Measurements from ENCODE around the gene ZNF813. TPM values are rescaled to one million over a fixed set of nuclear protein-coding genes. Genes with fewer than 3 reads are reported as not detected.
A peak's percentile ranks its signal among the peaks of the same experiment; 100 is the strongest.
"Not testable (repeated sequence)": the region's sequence is repeated elsewhere in the genome, so short reads cannot be mapped to it uniquely, and the experiment has no call there.

The ZNF813 gene
- total RNA-seq, 1 donor from 2014 or later = 3.1 TPM

DNA sequence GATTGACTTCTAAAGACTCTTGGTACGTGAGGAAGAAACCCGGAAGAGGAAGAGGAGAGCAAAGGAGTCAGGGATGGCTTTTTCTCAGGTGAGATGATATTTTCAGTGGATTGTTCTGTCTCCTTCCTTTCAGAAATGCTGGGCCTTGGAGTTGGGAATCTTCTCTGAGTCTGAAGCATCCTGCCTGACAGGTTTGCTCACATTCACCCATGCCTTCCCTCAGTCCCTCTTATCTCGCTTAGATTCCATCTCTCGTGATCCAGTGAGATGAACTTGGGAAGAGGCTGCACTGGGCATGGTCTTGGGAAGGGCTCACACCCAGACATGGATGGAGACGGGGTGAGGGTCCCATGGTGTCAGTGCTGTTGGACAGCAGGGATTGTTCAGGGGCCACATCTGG lies 20.3 kb upstream of the ZNF813 start:
- H3K27ac ChIP-seq (ENCODE audit: low read depth, low read length); H3K27me3 ChIP-seq (ENCODE audit: control insufficient read depth in 3 of 3, insufficient read depth in 3 of 3, low read length in 3 of 3); H3K9ac ChIP-seq (ENCODE audit: low read depth in 1 of 3, low read length in 3 of 3); H3K9me3 ChIP-seq (ENCODE audit: control insufficient read depth in 3 of 3, low read length in 3 of 3); H3K4me3 ChIP-seq (ENCODE audit: low read length in 3 of 3); H3K4me1 ChIP-seq (ENCODE audit: control insufficient read depth in 3 of 3, insufficient read depth in 3 of 3, low read length in 3 of 3): not testable (repeated sequence)
- H3K36me3 ChIP-seq (ENCODE audit: control insufficient read depth in 3 of 3, insufficient read depth in 3 of 3, low read length in 3 of 3) = peaks cover 37 to 44% (median 38%) of the 10 kb centered on the region in 3 donors

DNA sequence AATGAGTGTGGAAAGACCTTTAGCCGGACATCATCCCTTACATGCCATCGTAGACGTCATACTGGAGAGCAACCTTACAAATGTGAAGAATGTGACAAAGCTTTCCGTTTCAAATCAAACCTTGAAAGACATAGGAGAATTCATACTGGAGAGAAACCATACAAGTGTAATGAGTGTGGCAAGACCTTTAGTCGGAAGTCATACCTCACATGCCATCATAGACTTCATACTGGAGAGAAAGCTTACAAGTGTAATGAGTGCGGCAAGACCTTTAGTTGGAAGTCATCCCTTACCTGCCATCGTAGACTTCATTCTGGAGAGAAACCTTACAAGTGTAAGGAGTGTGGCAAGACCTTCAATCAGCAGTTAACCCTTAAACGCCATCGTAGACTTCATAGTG lies 11.7 kb upstream of the ZNF813 start:
- H3K9me3 ChIP-seq (ENCODE audit: control insufficient read depth in 3 of 3, low read length in 3 of 3) = peaks cover 2 to 24% (median 8%) of the 10 kb centered on the region in 3 donors
- peak overlapping the region in 1 of 3 donors; percentile 44 for H3K4me3 ChIP-seq (ENCODE audit: low read length in 3 of 3)
- H3K27me3 ChIP-seq (ENCODE audit: control insufficient read depth in 3 of 3, insufficient read depth in 3 of 3, low read length in 3 of 3) = no peaks in the 10 kb centered on the region
- no peaks in the 10 kb centered on the region for H3K4me1 ChIP-seq (ENCODE audit: control insufficient read depth in 3 of 3, insufficient read depth in 3 of 3, low read length in 3 of 3)
- no peak overlapping the region for H3K9ac ChIP-seq (ENCODE audit: low read depth in 1 of 3, low read length in 3 of 3)
- H3K27ac ChIP-seq (ENCODE audit: low read depth, low read length) = no peak overlapping the region
- peaks cover 36 to 51% (median 37%) of the 10 kb centered on the region in 3 donors for H3K36me3 ChIP-seq (ENCODE audit: control insufficient read depth in 3 of 3, insufficient read depth in 3 of 3, low read length in 3 of 3)

DNA sequence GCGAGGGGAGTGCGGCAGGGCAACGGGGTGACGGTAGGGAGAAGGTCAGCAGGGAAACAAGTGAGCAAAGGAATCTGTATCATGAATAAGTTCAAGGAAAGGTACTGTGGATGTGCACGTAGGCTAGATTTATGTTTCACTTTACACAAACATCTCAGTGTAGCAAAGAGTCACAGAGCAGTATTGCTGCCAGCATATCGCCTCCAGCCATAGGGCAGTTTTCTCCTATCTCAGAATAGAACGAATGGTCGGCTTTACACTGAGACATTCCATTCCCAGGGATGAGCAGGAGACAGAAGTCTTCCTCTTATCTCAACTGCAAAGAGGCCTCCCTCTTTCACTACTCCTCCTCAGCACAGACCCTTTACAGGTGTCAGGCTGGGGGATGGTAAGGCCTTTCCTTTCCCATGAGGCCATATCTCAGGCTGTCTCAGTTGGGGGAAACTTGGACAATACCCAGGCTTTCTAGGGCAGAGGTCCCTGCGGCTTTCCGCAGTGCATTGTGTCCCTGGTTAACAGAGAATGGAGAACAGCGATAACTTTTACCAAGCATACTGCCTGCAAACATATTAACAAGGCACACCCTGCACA lies 7.3 kb upstream of the ZNF813 start:
- H3K9me3 ChIP-seq (ENCODE audit: control insufficient read depth in 3 of 3, low read length in 3 of 3) = peaks cover 5 to 17% (median 8%) of the 10 kb centered on the region in 3 donors
- H3K27ac ChIP-seq (ENCODE audit: low read depth, low read length); H3K9ac ChIP-seq (ENCODE audit: low read depth in 1 of 3, low read length in 3 of 3); H3K4me3 ChIP-seq (ENCODE audit: low read length in 3 of 3); H3K4me1 ChIP-seq (ENCODE audit: control insufficient read depth in 3 of 3, insufficient read depth in 3 of 3, low read length in 3 of 3): not testable (repeated sequence)
- H3K36me3 ChIP-seq (ENCODE audit: control insufficient read depth in 3 of 3, insufficient read depth in 3 of 3, low read length in 3 of 3) = peaks cover 7 to 21% (median 7%) of the 10 kb centered on the region in 3 donors
- H3K27me3 ChIP-seq (ENCODE audit: control insufficient read depth in 3 of 3, insufficient read depth in 3 of 3, low read length in 3 of 3) = peaks cover 3 to 11% (median 6%) of the 10 kb centered on the region in 3 donors

DNA sequence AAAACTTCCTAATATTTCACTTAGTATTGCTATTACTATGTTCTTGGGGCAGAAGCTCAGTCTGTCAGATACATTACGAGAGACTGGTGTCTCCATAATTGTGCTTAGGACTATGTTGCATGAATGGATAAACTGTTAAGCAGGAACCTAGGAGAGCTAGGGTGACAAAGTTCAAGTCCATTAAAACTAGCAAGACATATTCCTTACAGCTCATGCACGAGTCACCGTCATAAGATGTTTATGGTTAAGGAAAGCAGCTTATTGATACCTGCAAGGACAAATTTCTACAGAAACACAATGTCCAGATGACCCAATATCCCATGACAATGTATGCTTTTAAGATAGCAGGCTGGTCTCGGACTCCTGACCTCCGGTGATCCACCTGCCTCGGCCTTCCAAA lies 5.7 kb upstream of the ZNF813 start:
- no peak overlapping the region for H3K4me3 ChIP-seq (ENCODE audit: low read length in 3 of 3)
- peaks cover 0 to 4% (median 0%) of the 10 kb centered on the region in 3 donors for H3K36me3 ChIP-seq (ENCODE audit: control insufficient read depth in 3 of 3, insufficient read depth in 3 of 3, low read length in 3 of 3)

DNA sequence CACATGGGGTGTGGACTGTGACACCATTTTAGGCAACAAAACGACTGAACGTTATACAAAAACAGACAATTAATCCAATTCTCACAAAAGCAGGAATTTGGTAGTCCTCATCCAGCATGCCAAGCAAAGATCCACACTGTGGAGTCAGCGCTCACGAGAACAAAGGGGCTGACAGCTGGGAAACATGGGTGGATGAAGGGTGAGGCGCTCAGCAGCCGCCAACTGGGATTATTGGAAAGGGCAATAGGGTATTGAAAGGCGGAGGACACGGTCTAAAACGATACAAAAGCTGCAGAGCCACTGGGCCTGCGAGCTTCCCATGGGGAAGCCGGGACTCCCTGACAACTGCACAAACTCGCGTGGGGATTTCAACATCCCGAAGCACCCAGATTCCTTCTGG lies 4.7 kb upstream of the ZNF813 start:
- no peaks in the 10 kb centered on the region for H3K36me3 ChIP-seq (ENCODE audit: control insufficient read depth in 3 of 3, insufficient read depth in 3 of 3, low read length in 3 of 3)
- H3K4me3 ChIP-seq (ENCODE audit: low read length in 3 of 3) = no peak overlapping the region
- H3K9me3 ChIP-seq (ENCODE audit: control insufficient read depth in 3 of 3, low read length in 3 of 3) = peaks cover 0 to 5% (median 0%) of the 10 kb centered on the region in 3 donors
- no peak overlapping the region for H3K9ac ChIP-seq (ENCODE audit: low read depth in 1 of 3, low read length in 3 of 3)
- no peaks in the 10 kb centered on the region for H3K4me1 ChIP-seq (ENCODE audit: control insufficient read depth in 3 of 3, insufficient read depth in 3 of 3, low read length in 3 of 3)
- H3K27me3 ChIP-seq (ENCODE audit: control insufficient read depth in 3 of 3, insufficient read depth in 3 of 3, low read length in 3 of 3) = peaks cover 3 to 13% (median 9%) of the 10 kb centered on the region in 3 donors
- H3K27ac ChIP-seq (ENCODE audit: low read depth, low read length) = no peak overlapping the region

More for the DNA sequence above, 5.7 kb upstream of the ZNF813 start:
- Histone ChIP-seq H3K27ac (ENCODE audit: low read depth, low read length) (no peak overlapping the region), H3K27me3 (ENCODE audit: control insufficient read depth in 3 of 3, insufficient read depth in 3 of 3, low read length in 3 of 3) (peaks cover 3 to 13% (median 9%) of the 10 kb centered on the region in 3 donors), H3K9ac (ENCODE audit: low read depth in 1 of 3, low read length in 3 of 3) (no peak overlapping the region), H3K4me1 (ENCODE audit: control insufficient read depth in 3 of 3, insufficient read depth in 3 of 3, low read length in 3 of 3) (no peaks in the 10 kb centered on the region), H3K9me3 (ENCODE audit: control insufficient read depth in 3 of 3, low read length in 3 of 3) (peaks cover 3 to 7% (median 5%) of the 10 kb centered on the region in 3 donors)

DNA sequence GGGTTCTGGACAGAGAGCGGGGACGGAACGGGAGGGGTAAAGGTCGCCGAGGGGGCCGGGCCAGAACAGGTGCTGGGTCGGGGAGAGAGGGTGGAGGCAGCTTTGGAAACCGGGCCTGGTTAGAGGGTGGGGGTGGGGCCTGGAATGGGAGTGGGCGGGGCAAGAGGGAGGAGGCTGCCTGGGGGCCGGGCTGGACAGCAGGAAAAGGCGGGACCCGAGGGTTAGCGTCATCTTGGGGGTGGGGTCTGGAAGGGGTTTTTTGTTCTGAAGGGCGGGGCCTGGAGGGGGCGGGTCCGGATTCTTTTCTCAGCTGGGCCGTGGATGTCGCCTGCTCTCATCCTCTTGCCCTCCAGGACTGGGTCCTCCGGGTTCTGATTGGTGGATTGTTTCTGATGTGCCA lies 4.3 kb upstream of the ZNF813 start:
- Histone ChIP-seq H3K4me3 (ENCODE audit: low read length in 3 of 3) (no peak overlapping the region), H3K27ac (ENCODE audit: low read depth, low read length) (no peak overlapping the region), H3K4me1 (ENCODE audit: control insufficient read depth in 3 of 3, insufficient read depth in 3 of 3, low read length in 3 of 3) (peaks cover 0 to 2% (median 0%) of the 10 kb centered on the region in 3 donors), H3K36me3 (ENCODE audit: control insufficient read depth in 3 of 3, insufficient read depth in 3 of 3, low read length in 3 of 3) (no peaks in the 10 kb centered on the region), H3K9ac (ENCODE audit: low read depth in 1 of 3, low read length in 3 of 3) (no peak overlapping the region), H3K9me3 (ENCODE audit: control insufficient read depth in 3 of 3, low read length in 3 of 3) (peaks cover 0 to 5% (median 0%) of the 10 kb centered on the region in 3 donors), H3K27me3 (ENCODE audit: control insufficient read depth in 3 of 3, insufficient read depth in 3 of 3, low read length in 3 of 3) (peaks cover 3 to 13% (median 9%) of the 10 kb centered on the region in 3 donors)

DNA sequence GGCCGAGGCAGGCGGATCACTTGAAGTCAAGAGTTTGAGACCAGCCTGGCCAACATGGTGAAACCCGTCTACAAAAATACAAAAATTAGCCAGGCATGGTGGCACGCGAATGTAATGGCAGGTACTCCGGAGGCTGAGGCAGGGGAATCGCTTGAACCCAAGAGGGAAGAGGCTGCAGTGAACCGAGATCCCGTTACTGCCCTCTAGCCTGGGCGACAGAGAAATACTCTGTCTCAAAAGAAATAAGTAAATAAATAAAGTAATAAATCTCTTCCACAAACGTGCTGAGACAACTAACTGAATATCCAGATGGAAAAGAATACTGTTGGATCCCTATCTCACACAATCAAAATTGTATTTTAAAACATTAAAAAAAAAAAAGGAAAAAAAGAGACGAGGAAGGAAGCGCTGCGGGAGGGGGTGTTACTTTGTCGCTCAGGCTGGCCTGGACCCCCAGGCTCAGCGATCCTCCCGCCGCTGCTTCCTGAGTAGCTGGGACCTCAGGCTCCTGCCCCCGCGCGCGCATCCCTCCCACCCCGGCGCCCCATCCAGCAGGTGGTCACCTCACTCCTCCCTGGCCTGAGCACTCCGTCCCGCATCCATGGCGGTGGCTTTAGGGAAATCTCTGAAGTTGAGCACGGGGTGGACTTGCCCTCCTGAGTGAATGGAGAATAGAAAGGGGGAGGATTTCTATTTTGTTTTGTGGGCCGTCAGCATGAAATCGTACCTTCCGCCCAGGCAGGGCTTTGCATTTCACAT lies 628 bp upstream of the ZNF813 start:
- Histone ChIP-seq H3K27me3 (ENCODE audit: control insufficient read depth in 3 of 3, insufficient read depth in 3 of 3, low read length in 3 of 3) (peaks cover 3 to 13% (median 9%) of the 10 kb centered on the region in 3 donors), H3K4me1 (ENCODE audit: control insufficient read depth in 3 of 3, insufficient read depth in 3 of 3, low read length in 3 of 3) (peaks cover 0 to 6% (median 0%) of the 10 kb centered on the region in 3 donors), H3K36me3 (ENCODE audit: control insufficient read depth in 3 of 3, insufficient read depth in 3 of 3, low read length in 3 of 3) (no peaks in the 10 kb centered on the region), H3K9ac (ENCODE audit: low read depth in 1 of 3, low read length in 3 of 3) (no peak overlapping the region), H3K27ac (ENCODE audit: low read depth, low read length) (no peak overlapping the region), H3K4me3 (ENCODE audit: low read length in 3 of 3) (peak overlapping the region; percentile 74 to 81 (median 77)), H3K9me3 (ENCODE audit: control insufficient read depth in 3 of 3, low read length in 3 of 3) (peaks cover 0 to 3% (median 0%) of the 10 kb centered on the region in 3 donors)

DNA sequence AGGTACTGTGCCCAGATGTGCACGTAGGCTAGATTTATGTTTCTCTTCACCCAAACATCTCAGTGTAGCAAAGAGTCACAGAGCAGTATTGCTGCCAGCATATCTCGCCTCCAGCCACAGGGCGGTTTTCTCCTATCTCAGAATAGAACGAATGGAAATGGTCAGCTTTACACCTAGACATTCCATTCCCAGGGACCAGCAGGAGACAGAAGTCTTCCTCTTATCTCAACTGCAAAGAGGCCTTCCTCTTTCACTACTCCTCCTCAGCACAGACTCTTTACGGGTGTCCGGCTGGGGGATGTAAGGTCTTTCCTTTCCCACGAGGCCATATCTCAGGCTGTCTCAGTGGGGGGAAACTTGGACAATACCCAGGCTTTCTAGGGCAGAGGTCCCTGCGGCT lies 1.1 kb downstream of the ZNF813 start:
- H3K9me3 ChIP-seq (ENCODE audit: control insufficient read depth in 3 of 3, low read length in 3 of 3); H3K4me1 ChIP-seq (ENCODE audit: control insufficient read depth in 3 of 3, insufficient read depth in 3 of 3, low read length in 3 of 3); H3K9ac ChIP-seq (ENCODE audit: low read depth in 1 of 3, low read length in 3 of 3); H3K36me3 ChIP-seq (ENCODE audit: control insufficient read depth in 3 of 3, insufficient read depth in 3 of 3, low read length in 3 of 3); H3K27ac ChIP-seq (ENCODE audit: low read depth, low read length): not testable (repeated sequence)
- H3K27me3 ChIP-seq (ENCODE audit: control insufficient read depth in 3 of 3, insufficient read depth in 3 of 3, low read length in 3 of 3) = peaks cover under 1 to 11% (median 9%) of the 10 kb centered on the region in 3 donors
- H3K4me3 ChIP-seq (ENCODE audit: low read length in 3 of 3) = peak overlapping the region in 2 of 3 donors; percentile 74 to 81

DNA sequence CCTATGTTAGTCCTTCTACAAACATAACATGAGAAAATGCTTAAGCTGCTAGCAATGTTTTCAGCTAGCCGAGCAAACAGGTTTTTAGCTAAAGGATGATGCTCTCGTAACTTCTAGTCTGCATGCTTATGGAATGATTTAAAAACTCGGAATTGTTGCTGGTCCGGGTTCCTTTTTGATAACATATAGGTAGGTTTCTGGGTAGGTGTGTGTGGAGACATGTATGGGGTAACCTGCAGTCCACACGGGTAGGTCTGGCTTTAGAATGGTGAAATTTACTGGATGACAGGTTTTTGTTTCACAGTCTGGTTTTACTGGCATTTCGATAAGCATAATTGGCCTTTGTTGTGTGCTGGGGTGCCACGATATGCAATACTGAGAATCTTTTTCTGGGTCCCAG lies 4.4 kb downstream of the ZNF813 start:
- H3K4me1 ChIP-seq (ENCODE audit: control insufficient read depth in 3 of 3, insufficient read depth in 3 of 3, low read length in 3 of 3) = peaks cover 0 to 6% (median 0%) of the 10 kb centered on the region in 3 donors
- no peaks in the 10 kb centered on the region for H3K27me3 ChIP-seq (ENCODE audit: control insufficient read depth in 3 of 3, insufficient read depth in 3 of 3, low read length in 3 of 3)
- no peak overlapping the region for H3K9ac ChIP-seq (ENCODE audit: low read depth in 1 of 3, low read length in 3 of 3)
- no peak overlapping the region for H3K4me3 ChIP-seq (ENCODE audit: low read length in 3 of 3)
- no peak overlapping the region for H3K27ac ChIP-seq (ENCODE audit: low read depth, low read length)
- H3K9me3 ChIP-seq (ENCODE audit: control insufficient read depth in 3 of 3, low read length in 3 of 3) = no peaks in the 10 kb centered on the region
- H3K36me3 ChIP-seq (ENCODE audit: control insufficient read depth in 3 of 3, insufficient read depth in 3 of 3, low read length in 3 of 3) = peaks cover 0 to 2% (median 0%) of the 10 kb centered on the region in 3 donors

DNA sequence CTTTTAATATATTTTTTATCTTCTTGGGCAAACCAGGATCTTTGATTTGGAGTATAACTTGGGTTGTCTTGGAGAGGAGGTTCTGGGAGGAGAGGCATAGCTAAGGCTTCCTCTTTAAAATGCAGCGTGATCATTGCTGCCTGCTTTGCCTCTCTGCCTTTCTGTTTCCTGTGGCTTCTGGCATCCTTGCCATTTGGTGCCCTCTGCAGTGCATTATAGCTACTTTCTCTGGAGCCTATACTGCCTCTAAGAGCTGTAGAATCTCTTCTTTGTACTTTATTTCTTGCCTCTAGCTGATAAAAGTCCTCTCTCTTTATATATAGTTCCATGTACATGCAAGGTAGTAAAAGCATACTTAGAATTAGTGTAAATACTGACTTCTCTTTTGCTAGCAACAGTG lies 7.3 kb downstream of the ZNF813 start:
- not testable (repeated sequence) for H3K9ac ChIP-seq (ENCODE audit: low read depth in 1 of 3, low read length in 3 of 3); H3K4me1 ChIP-seq (ENCODE audit: control insufficient read depth in 3 of 3, insufficient read depth in 3 of 3, low read length in 3 of 3); H3K27ac ChIP-seq (ENCODE audit: low read depth, low read length); H3K36me3 ChIP-seq (ENCODE audit: control insufficient read depth in 3 of 3, insufficient read depth in 3 of 3, low read length in 3 of 3); H3K4me3 ChIP-seq (ENCODE audit: low read length in 3 of 3); H3K9me3 ChIP-seq (ENCODE audit: control insufficient read depth in 3 of 3, low read length in 3 of 3); H3K27me3 ChIP-seq (ENCODE audit: control insufficient read depth in 3 of 3, insufficient read depth in 3 of 3, low read length in 3 of 3)

Data from skeletal muscle tissue (tissue), 4 donors.